Astrocyte (in vitro differentiated cells and primary cell): ENCODE results near the gene FTSJ1.
"Not testable (repeated sequence)": the region's sequence is repeated elsewhere in the genome, so short reads cannot be mapped to it uniquely, and the experiment has no call there.

Experiments
- EZH2 ChIP-seq: IDR thresholded peaks from 2 replicates; pipeline ENCODE4 v1.6.1; 2012; ENCODE audit warnings: mild to moderate bottlenecking, low read length, inconsistent platforms; ENCODE audit not compliant: insufficient read depth
- TF ChIP-seq, protein P1 (sequence below): IDR thresholded peaks from 2 replicates; pipeline ENCODE4 v1.5.1; 2011; ENCODE audit warnings: low read depth, mild to moderate bottlenecking, inconsistent platforms, low read length, moderate library complexity; ENCODE audit not compliant: insufficient read depth

DNA sequence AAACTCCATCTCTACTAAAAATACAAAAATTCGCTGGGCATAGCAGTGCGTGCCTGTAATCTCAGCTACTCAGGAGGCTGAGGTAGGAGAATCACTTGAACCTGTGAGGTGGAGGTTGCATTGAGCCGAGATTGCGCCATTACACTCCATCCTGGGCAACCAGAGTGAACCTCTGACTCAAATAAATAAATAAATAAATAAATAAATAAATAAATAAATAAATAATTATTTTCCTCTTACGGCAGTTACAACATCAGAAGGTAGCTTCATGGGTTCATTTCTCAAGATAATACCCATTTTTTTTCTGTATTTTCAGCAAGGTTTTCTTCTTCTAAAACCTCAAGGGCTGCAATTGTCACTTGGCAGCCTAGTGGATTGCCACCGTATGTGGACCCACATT lies 28.8 kb upstream of the FTSJ1 start:
- TF ChIP-seq, protein P1, sequence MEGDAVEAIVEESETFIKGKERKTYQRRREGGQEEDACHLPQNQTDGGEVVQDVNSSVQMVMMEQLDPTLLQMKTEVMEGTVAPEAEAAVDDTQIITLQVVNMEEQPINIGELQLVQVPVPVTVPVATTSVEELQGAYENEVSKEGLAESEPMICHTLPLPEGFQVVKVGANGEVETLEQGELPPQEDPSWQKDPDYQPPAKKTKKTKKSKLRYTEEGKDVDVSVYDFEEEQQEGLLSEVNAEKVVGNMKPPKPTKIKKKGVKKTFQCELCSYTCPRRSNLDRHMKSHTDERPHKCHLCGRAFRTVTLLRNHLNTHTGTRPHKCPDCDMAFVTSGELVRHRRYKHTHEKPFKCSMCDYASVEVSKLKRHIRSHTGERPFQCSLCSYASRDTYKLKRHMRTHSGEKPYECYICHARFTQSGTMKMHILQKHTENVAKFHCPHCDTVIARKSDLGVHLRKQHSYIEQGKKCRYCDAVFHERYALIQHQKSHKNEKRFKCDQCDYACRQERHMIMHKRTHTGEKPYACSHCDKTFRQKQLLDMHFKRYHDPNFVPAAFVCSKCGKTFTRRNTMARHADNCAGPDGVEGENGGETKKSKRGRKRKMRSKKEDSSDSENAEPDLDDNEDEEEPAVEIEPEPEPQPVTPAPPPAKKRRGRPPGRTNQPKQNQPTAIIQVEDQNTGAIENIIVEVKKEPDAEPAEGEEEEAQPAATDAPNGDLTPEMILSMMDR: not testable (repeated sequence)
- TF ChIP-seq EZH2: not testable (repeated sequence)
